K562 treated with DMSO at 1 percent for 48 hours (cell line): ENCODE results near the gene LVRN. TPM values are rescaled to one million over a fixed set of nuclear protein-coding genes. Genes with fewer than 3 reads are reported as not detected.

Experiments
- total RNA-seq: library from RNA; unstranded; fragments of 300-600 nt; gene quantifications from 2 replicates; pipeline ENCODE4 v1.2.3, GENCODE V29; 2022; ENCODE audit warnings: low replicate concordance; ENCODE audit errors: extremely low read depth

Gene LVRN, protein sequence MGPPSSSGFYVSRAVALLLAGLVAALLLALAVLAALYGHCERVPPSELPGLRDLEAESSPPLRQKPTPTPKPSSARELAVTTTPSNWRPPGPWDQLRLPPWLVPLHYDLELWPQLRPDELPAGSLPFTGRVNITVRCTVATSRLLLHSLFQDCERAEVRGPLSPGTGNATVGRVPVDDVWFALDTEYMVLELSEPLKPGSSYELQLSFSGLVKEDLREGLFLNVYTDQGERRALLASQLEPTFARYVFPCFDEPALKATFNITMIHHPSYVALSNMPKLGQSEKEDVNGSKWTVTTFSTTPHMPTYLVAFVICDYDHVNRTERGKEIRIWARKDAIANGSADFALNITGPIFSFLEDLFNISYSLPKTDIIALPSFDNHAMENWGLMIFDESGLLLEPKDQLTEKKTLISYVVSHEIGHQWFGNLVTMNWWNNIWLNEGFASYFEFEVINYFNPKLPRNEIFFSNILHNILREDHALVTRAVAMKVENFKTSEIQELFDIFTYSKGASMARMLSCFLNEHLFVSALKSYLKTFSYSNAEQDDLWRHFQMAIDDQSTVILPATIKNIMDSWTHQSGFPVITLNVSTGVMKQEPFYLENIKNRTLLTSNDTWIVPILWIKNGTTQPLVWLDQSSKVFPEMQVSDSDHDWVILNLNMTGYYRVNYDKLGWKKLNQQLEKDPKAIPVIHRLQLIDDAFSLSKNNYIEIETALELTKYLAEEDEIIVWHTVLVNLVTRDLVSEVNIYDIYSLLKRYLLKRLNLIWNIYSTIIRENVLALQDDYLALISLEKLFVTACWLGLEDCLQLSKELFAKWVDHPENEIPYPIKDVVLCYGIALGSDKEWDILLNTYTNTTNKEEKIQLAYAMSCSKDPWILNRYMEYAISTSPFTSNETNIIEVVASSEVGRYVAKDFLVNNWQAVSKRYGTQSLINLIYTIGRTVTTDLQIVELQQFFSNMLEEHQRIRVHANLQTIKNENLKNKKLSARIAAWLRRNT
- not detected in 2 replicates for total RNA-seq

GRCh38 chr5:115962239-115962564 lies at the start of gene LVRN:
Gene LVRN (plus strand): TSS chr5:115962475. CDS start chr5:115962618, 143 bp downstream.

GRCh38 chr5:116032094-116032517 lies 69.8 kb downstream of the LVRN start, which contains the start of gene ARL14EPL:
Gene ARL14EPL (plus strand): TSS chr5:116032472. CDS start chr5:116051466, 18,994 bp downstream.

Other genes starting within 250 kb of the LVRN start
- not detected in 2 replicates for gene CDO1, start 145.8 kb upstream of the LVRN start, total RNA-seq
- not detected in 2 replicates for gene ATG12, start 120.9 kb upstream of the LVRN start, total RNA-seq
- gene AP3S1, start 120.5 kb upstream of the LVRN start, total RNA-seq = not detected in 2 replicates
- gene ARL14EPL, start 70.0 kb downstream of the LVRN start, total RNA-seq = not detected in 2 replicates
- not detected in 2 replicates for gene COMMD10, start 122.5 kb downstream of the LVRN start, total RNA-seq